HG03575 (cell line): ENCODE measurements around the gene OR52I1.

Experiments
- ATAC-seq: cut with Tn5 transposase; IDR thresholded peaks from one replicate; pipeline ENCODE4 v1.9.1; 2021; ENCODE audit not compliant: unreplicated experiment, insufficient number of reproducible peaks, low FRiP score; ENCODE audit errors: extremely low read depth

OR52I1 gene

DNA sequence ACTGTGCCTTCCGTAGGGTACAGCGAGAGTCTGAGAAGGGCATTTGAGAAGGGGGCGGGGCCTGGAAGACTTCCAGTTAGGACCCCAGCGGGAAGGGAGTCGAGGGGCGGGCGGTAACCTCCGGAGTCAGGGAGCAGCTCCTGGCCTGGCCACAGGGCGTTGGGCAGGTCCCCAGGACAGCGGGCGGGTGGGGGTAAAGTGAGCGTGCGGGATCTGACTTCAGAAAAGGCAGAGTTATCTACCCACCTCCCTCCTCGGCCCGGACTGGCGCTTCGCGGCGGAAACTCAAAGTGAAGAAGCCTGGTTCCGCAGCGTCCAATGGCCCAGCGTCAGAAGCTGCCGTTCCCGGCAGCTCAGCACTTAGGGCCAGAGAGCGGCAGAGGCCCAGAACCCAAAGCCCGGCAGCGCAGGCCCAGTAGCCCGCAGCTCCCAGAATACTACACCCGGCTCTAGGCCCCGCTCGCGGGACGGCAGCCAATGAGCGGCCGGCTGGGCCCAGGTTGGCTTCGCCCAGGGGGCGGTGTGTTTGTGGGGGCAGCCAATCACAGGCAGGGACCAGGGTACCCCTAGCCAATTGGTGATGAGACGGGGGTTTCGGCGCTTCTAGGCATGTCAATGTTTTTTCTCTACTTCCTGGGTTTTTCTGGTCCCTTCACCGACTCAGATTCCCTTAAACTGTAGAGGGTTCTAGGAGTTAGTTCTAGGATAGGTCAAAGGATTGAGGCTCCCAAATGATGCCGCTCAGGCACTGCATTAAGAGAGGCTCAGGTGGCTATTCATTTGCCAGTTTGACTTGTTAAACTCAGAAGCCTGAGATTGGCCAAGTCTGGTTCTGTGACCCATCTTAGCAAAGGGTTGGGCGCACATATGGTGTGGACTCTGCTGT lies 14.2 kb downstream of the OR52I1 start, which contains the start of gene TRIM68:
TSS of gene TRIM68 (minus strand) at position 451 of the 886 bp plus-strand sequence. CDS start 2,727 bp downstream, outside the sequence.
- peak; percentile 97 for ATAC-seq

DNA sequence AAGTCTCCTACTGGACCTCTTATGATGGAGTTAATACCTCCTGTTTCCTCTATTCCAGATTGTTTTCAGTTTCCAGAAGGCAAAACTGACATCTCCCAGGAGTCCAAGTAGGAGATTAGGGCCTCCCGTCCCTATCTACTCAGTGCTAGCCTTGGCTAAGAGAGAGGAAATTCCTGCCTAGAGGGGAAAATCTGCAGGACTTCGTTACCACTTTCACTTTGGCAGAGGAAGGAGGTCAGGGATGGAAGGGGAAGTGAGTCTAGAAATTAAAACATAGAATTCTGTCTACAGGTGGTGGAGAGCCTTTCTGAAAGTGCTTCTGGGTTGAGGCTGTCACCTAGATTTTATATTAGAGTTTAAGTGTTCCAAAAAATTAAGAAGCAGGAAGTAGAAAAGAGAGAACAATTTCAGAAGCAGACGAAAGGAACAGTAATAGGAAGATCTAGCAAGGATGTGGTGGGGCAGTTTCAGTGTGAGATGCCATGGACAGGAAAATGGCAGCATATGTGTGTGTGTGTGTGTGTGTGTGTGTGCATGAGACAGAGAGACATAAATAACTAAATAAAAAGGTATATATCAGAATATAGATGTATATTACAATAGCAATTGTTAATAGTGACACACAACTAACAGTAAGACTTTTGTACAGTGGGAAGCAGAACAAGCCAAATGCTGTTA lies 16.6 kb downstream of the OR52I1 start:
- no peak for ATAC-seq

DNA sequence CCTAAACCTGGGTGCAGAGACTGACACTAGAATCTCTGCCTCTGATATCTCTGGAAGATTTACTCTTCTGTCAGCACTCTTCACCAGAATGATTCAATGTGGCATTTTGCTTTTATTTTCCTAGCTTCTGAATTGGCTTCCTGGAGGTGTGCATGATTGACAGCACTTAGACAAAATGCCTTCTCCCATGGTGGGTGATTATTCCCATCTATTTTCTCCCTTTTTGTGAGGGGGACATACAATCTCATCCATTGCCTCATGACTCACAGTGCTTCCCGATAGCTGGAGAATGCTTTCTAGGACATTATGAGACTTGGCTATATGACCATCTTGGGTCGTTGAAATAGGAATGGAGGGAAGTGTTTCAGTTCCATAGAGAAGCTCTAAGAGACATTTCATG lies 18.1 kb downstream of the OR52I1 start:
- ATAC-seq, result no peak

- no peak for ATAC-seq
Measured at GRCh38 chr11:4615856-4616444, 22.1 kb downstream of the OR52I1 start.

DNA sequence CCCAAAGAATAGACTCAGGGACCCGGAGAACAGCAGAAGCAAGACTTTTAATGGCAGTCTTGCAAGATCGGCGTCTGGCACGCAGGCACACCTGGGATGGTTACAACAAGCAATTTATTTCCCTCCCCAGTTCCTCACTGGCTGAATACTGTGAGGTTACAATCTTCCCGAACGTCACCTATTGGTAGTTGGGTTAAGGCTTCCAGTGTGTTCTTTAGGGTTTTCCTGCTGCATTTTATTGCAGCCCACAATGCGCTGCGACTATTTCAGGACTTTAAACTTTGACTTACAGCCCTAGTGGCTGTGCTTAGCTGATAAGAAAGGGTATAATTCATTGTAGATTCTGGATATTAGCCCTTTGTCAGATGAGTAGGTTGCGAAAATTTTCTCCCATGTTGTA lies 25.7 kb downstream of the OR52I1 start:
- no peak for ATAC-seq

DNA sequence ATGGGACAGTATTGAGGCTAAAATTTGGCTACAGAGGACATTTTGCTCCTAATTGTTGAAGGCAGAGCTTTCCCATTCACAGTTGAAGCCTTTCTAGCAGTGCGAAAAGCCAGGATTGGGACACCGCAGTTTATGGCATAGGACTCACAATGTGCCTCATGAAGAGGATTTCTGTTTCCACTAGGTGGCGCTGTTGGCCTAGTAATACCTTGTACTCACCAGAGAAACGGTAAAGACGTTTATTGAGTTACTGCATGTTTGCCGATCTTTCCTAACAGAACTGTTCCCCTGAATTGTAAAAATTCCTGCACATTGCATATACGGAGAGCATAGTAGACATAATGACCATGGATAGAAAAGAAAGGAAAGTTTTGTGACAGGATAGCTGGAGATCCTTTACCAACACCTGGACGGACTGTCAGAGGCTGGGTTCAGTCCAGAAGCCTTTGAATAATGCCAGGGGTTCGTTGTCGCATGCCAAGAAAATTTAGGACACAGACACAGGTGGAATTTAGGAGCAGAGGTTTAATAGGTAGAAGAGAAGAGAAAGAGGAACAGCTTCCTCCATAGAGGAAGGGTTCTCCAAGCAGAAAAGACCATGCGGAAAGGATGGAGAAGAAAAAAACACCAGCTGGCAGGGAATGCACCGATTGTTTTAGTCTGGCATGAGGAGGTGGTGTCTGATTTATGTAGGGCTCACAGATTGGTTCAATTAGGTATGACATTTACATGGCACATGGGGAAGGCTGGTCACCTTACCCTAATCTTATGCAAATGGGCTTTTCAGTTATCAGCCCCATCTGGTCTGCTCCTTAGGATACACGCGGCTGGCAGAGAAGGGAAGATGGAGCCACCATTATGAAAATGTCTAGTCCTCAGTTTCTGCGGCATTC lies 32.6 kb downstream of the OR52I1 start:
- peak; percentile 57 for ATAC-seq

GRCh38 chr11:4636136-4636535 lies 42.3 kb downstream of the OR52I1 start:
- no peak for ATAC-seq

- ATAC-seq, result peak; percentile 71
Measured at GRCh38 chr11:4636962-4637661, 43.3 kb downstream of the OR52I1 start, which contains the start of gene OR51D1. Gene OR51D1 (plus strand): TSS chr11:4637477. CDS start chr11:4639791, 2,314 bp downstream.

- no peak for ATAC-seq
Measured at GRCh38 chr11:4637662-4638047, 43.8 kb downstream of the OR52I1 start.

GRCh38 chr11:4639931-4640330 lies 46.1 kb downstream of the OR52I1 start:
- no peak for ATAC-seq

GRCh38 chr11:4641501-4641900 lies 47.7 kb downstream of the OR52I1 start:
- no peak for ATAC-seq

GRCh38 chr11:4642043-4642442 lies 48.2 kb downstream of the OR52I1 start:
- ATAC-seq, result no peak

GRCh38 chr11:4643076-4643475 lies 49.2 kb downstream of the OR52I1 start:
- ATAC-seq, result no peak

- no peak for ATAC-seq
Measured at GRCh38 chr11:4643682-4644081, 49.8 kb downstream of the OR52I1 start, which contains the start of gene OR51E1. Gene OR51E1 (plus strand): TSS chr11:4643982. CDS start chr11:4652527, 8,545 bp downstream.

- no peak for ATAC-seq
Measured at GRCh38 chr11:4644233-4644632, 50.4 kb downstream of the OR52I1 start.
